Measurements from ENCODE around the gene OTUD3.

OTUD3 gene

DNA sequence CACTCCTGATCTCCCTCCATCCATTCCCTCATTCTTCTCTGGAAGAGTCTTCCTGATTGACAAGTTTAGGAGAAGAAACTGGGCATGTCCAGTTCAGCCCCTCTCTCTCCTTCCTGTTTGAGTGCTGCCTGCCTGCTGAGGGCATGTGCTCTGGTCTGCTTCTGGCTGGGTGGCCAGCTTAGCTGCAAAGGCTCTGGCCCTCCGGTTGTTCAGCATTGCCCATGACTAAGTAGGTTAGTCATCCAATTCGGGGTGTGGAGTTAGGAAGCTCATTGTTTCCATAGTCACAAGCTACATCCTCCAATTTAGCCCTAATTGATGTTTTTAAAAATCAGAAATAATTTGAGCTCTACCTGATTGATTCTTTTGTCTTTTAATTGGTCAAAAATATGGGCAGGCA is 66.8 kb downstream of the OTUD3 start:
- Histone ChIP-seq H2AFZ (ENCODE audit: low read depth) (no peak overlapping the region), H3K4me3 (IDR thresholded peaks at IDR 0.05; ENCODE audit: insufficient read depth, low read depth, low read length) (no peak overlapping the region), H3K36me3 (ENCODE audit: insufficient read depth) (no peaks in the 10 kb centered on the region), H3K79me2 (ENCODE audit: insufficient read depth, low read depth) (no peaks in the 10 kb centered on the region), H3K4me2 (no peak overlapping the region), H3K4me1 (ENCODE audit: low read depth, poor library complexity, severe bottlenecking) (no peaks in the 10 kb centered on the region), H3K9ac (no peak overlapping the region), H3K27me3 (ENCODE audit: insufficient read depth, low read depth) (peaks cover 25% of the 10 kb centered on the region; the same call in 1 of the 2 replicates), H4K20me1 (ENCODE audit: insufficient read depth) (no peaks in the 10 kb centered on the region), H3K27ac (no peak overlapping the region)
- TF ChIP-seq, protein P1, sequence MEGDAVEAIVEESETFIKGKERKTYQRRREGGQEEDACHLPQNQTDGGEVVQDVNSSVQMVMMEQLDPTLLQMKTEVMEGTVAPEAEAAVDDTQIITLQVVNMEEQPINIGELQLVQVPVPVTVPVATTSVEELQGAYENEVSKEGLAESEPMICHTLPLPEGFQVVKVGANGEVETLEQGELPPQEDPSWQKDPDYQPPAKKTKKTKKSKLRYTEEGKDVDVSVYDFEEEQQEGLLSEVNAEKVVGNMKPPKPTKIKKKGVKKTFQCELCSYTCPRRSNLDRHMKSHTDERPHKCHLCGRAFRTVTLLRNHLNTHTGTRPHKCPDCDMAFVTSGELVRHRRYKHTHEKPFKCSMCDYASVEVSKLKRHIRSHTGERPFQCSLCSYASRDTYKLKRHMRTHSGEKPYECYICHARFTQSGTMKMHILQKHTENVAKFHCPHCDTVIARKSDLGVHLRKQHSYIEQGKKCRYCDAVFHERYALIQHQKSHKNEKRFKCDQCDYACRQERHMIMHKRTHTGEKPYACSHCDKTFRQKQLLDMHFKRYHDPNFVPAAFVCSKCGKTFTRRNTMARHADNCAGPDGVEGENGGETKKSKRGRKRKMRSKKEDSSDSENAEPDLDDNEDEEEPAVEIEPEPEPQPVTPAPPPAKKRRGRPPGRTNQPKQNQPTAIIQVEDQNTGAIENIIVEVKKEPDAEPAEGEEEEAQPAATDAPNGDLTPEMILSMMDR (conservative IDR thresholded peaks at IDR 0.05; ENCODE audit: low read depth, low read length), result no peak

DNA sequence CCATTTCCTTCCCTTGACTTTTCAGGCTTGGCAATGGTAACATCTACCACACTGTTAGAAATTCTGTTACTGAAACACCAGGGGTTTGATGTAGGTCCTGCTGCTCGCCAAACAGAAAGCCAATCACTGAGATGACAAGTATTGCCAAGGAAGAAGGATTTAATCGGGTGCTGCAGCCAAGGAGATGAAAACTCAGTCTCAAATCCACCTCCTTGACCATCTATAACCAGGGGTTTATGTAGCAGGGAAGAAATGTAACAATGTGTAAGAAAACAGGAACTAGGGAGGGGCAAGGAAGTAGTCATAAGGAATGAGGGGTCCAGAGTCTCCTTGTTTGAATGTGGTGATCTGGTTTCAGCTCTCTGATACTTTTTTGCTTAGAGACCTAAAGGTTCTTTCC is 71.9 kb downstream of the OTUD3 start:
- no peak overlapping the region for H3K4me2 ChIP-seq
- no peak overlapping the region for H3K9ac ChIP-seq
- no peak overlapping the region for H2AFZ ChIP-seq (ENCODE audit: low read depth)
- H3K36me3 ChIP-seq (ENCODE audit: insufficient read depth), result no peaks in the 10 kb centered on the region
- TF ChIP-seq, protein P1 (conservative IDR thresholded peaks at IDR 0.05; ENCODE audit: low read depth, low read length), result no peak
- peaks cover 15% of the 10 kb centered on the region; the same call in 1 of the 2 replicates for H3K27me3 ChIP-seq (ENCODE audit: insufficient read depth, low read depth)
- H3K79me2 ChIP-seq (ENCODE audit: insufficient read depth, low read depth), result no peaks in the 10 kb centered on the region
- H3K4me1 ChIP-seq (ENCODE audit: low read depth, poor library complexity, severe bottlenecking), result no peaks in the 10 kb centered on the region
- H4K20me1 ChIP-seq (ENCODE audit: insufficient read depth), result no peaks in the 10 kb centered on the region
- H3K27ac ChIP-seq, result no peak overlapping the region
- H3K4me3 ChIP-seq (IDR thresholded peaks at IDR 0.05; ENCODE audit: insufficient read depth, low read depth, low read length), result no peak overlapping the region

DNA sequence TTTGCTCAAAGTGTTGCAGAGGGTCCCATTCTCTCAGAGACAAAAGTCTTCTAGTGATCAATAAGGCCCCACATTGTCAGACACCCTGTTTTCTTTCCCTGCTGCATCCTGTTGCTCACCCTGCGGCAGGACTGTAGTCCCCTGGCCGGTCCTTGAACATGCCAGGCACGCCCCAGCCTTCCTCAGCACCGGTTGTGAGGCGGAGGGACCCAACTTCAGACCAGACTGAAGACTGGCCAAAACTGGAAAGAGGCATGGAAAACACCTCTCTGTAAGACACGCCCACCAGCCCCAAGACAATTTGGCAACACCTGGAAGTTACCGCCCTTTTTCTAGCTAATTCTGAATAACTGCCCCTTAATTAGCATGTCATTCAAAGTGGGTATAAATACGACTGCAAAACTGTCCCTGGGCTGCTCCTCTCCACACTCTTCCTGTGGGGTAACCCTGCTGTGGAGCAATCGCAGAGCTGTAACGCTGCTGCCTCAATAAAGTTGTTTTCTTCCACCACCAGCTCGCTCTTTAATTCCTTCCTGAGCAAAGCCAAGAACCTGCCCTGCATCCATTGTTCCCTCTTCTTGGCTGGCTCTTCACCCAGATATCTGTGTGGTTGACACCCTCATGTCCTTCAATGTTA is 73.5 kb downstream of the OTUD3 start:
- no peaks in the 10 kb centered on the region for H3K4me1 ChIP-seq (ENCODE audit: low read depth, poor library complexity, severe bottlenecking)
- H2AFZ ChIP-seq (ENCODE audit: low read depth), result no peak overlapping the region
- H3K79me2 ChIP-seq (ENCODE audit: insufficient read depth, low read depth), result no peaks in the 10 kb centered on the region
- no peak overlapping the region for H3K27ac ChIP-seq
- H4K20me1 ChIP-seq (ENCODE audit: insufficient read depth), result no peaks in the 10 kb centered on the region
- TF ChIP-seq, protein P1 (conservative IDR thresholded peaks at IDR 0.05; ENCODE audit: low read depth, low read length), result no peak
- H3K36me3 ChIP-seq (ENCODE audit: insufficient read depth), result no peaks in the 10 kb centered on the region
- no peak overlapping the region for H3K9ac ChIP-seq
- H3K4me2 ChIP-seq, result no peak overlapping the region
- no peak overlapping the region for H3K4me3 ChIP-seq (IDR thresholded peaks at IDR 0.05; ENCODE audit: insufficient read depth, low read depth, low read length)
- peaks cover 11% of the 10 kb centered on the region; the same call in 1 of the 2 replicates for H3K27me3 ChIP-seq (ENCODE audit: insufficient read depth, low read depth)

DNA sequence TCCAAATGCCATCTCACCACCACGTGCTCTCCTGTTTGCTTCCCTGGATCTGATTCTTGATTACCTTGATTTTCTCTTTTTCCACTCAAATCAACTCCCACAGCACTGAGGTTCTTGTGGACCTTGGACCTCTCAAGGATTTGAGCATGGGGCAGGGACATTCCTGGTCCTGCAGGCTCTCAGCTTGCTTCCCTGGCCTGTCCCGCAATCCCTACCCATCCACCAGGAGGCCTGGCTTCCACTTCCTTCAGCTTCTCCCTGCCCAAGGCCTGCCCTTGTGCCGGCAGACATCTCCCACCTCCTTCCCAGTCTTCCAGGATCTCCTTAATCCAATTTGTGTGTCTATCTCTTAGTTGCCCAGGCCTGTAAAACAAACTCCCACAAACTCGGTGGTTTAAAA is 75.6 kb downstream of the OTUD3 start:
- H3K4me1 ChIP-seq (ENCODE audit: low read depth, poor library complexity, severe bottlenecking), result no peaks in the 10 kb centered on the region
- H3K9ac ChIP-seq, result no peak overlapping the region
- H2AFZ ChIP-seq (ENCODE audit: low read depth), result no peak overlapping the region
- TF ChIP-seq, protein P1 (conservative IDR thresholded peaks at IDR 0.05; ENCODE audit: low read depth, low read length), result no peak
- H3K27me3 ChIP-seq (ENCODE audit: insufficient read depth, low read depth), result peaks cover 11% of the 10 kb centered on the region; the same call in 1 of the 2 replicates
- no peaks in the 10 kb centered on the region for H4K20me1 ChIP-seq (ENCODE audit: insufficient read depth)
- H3K4me2 ChIP-seq, result no peak overlapping the region
- H3K79me2 ChIP-seq (ENCODE audit: insufficient read depth, low read depth), result no peaks in the 10 kb centered on the region
- no peak overlapping the region for H3K27ac ChIP-seq
- no peak overlapping the region for H3K4me3 ChIP-seq (IDR thresholded peaks at IDR 0.05; ENCODE audit: insufficient read depth, low read depth, low read length)
- no peaks in the 10 kb centered on the region for H3K36me3 ChIP-seq (ENCODE audit: insufficient read depth)

All from KMS-11 (cell line).